Activated naive CD4-positive, alpha-beta T cell (primary cell): ENCODE data around the gene OR11L1.

ENCODE experiments used
- DNase-seq, 4 experiments: peaks; one replicate each; lab custom pipeline; 2025; lab: John Stamatoyannopoulos, UW

The OR11L1 gene, protein sequence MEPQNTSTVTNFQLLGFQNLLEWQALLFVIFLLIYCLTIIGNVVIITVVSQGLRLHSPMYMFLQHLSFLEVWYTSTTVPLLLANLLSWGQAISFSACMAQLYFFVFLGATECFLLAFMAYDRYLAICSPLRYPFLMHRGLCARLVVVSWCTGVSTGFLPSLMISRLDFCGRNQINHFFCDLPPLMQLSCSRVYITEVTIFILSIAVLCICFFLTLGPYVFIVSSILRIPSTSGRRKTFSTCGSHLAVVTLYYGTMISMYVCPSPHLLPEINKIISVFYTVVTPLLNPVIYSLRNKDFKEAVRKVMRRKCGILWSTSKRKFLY

DNA sequence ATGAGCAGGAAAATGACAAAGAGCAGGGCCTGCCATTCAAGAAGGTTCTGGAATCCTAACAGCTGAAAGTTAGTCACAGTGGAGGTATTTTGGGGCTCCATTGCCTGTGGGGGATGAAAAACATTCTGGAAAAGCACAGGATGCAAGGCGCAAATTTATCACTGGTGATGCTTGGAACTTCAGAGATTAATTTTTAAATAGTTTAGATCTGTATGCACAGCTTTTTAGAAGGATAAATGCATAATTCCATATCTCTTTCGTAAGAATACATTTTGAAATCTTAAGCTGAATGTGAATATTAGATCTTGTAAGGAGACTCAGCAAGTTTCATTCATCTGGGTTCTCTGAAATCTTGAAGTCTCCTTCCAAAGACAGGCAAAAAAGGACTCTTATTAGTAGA, at the start of gene OR11L1:
Gene OR11L1 (minus strand): TSS at position 101 of the 400 bp plus-strand sequence. CDS start 0 bp downstream, at position 101.
- DNase-seq, result no peak

GRCh38 chr1:247884797-247885413, 43.2 kb upstream of the OR11L1 start:
- no peak for DNase-seq

GRCh38 chr1:247883346-247883745, 41.6 kb upstream of the OR11L1 start:
- no peak for DNase-seq

GRCh38 chr1:247865416-247865815, 23.7 kb upstream of the OR11L1 start:
- no peak for DNase-seq

DNA sequence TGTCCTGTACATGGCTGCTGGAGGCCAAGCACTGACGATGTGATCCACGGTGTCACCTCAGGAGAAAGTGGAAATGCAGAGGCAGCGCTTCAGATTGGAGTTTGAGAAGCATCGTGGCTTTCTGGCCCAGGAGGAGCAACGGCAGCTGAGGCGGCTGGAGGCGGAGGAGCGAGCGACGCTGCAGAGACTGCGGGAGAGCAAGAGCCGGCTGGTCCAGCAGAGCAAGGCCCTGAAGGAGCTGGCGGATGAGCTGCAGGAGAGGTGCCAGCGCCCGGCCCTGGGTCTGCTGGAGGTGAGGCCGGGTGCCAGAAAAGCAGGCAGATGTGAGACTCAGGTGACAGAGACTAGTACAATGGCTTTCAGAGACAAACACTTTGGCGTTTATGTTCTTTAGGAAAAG, 22.9 kb upstream of the OR11L1 start:
- no peak for DNase-seq

DNA sequence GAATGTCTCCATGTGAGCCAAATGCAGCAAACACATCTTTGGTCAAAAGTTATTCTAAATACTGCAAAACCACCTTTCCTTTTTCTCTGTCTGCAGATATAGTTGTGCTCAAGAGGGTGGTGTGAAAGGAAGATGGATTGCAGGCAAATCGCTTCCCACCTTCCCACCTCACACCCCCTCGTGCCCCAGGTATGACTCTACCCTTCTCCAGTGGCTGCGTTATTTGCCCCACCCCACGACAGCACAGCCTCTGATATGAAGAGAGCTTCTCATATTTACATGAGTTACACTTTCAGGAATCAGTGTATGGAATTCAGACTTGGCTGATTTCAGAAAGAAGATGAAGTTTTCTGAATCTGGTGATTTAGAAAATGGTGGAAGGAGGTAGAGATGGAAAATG, 21.1 kb upstream of the OR11L1 start:
- no peak for DNase-seq

GRCh38 chr1:247857985-247858619, 16.4 kb upstream of the OR11L1 start:
- no peak for DNase-seq

DNA sequence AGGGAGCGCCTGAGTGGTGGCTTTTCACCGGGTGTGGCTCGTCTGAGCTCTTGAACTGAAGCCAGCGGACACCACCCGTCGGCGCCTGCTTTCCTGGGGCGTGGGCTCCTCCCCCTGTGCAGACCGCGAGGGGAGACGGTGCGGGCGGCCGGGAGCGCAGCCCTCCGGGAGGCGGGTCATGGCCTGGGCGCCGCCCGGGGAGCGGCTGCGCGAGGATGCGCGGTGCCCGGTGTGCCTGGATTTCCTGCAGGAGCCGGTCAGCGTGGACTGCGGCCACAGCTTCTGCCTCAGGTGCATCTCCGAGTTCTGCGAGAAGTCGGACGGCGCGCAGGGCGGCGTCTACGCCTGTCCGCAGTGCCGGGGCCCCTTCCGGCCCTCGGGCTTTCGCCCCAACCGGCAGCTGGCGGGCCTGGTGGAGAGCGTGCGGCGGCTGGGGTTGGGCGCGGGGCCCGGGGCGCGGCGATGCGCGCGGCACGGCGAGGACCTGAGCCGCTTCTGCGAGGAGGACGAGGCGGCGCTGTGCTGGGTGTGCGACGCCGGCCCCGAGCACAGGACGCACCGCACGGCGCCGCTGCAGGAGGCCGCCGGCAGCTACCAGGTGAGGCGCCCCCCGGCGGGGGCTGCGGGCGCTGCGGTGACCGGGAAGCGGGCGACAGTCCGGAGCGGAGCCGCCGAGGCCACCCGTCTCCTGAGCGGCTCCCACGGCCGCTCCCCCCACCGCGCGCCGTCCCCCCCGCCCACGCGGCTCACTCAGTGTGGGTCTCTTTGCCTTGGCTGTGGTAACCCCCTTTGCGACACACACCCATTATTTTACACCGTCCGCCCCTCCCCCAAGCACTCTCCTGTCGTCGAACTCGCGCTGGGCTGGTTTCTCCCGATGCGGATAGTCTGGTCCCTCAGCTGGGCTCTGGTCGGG, 15.6 kb upstream of the OR11L1 start, which contains the start of gene TRIM58:
Gene TRIM58 (plus strand): TSS at position 119 of the 916 bp plus-strand sequence. CDS start 60 bp downstream, at position 179.
- peak in 1 of 4 experiments; percentile 13 for DNase-seq

GRCh38 chr1:247855911-247856310, 14.2 kb upstream of the OR11L1 start:
- DNase-seq, result no peak

DNA sequence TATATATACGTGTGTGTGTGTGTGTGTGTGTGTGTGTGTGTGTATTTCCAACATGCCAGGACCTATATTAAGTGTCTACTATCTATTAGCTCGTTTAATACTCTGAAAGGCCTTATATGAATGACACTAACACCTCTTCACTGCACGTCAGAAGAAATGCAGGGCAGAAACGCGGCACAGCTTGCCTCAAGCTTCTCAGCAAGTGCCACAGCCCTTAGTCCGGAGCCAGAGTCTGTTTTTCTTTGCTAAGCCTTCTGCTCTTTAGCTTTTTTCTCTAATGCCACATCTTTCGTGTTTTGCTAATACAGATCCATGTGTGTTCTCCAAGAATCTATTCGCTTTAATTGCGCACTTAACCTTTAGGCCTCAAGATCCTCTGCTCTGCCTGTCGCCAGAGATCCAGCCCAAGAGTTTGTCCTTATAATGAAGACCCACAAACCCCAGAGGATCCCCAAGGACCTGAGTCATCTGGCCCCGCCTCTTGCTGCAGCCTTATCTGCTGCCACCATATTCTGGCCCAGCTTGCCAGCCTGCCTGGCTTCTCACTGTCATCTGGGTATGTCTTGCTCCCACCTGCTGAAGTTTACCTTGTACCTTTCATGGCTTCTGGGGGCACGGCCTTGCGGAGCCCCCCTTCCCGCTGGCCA, 13.3 kb upstream of the OR11L1 start:
- DNase-seq, result no peak

DNA sequence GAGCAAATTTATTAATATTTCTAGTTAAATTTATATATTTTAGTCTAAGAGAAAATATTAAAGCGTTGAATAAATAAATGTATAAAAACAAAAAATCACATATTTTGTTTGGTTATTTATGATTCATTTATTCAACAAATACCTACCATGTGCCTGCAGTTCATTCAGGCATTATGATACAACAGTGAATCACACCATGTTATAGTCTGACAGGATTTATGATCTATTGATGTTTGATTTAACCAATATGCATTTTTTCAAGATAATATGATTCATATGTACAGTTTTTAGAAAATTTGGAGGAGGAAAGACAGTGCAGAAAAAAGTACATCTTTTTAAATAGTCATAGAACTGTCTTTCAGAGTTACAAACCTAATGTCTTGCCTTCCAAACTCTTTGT, 7.9 kb upstream of the OR11L1 start:
- no peak for DNase-seq

DNA sequence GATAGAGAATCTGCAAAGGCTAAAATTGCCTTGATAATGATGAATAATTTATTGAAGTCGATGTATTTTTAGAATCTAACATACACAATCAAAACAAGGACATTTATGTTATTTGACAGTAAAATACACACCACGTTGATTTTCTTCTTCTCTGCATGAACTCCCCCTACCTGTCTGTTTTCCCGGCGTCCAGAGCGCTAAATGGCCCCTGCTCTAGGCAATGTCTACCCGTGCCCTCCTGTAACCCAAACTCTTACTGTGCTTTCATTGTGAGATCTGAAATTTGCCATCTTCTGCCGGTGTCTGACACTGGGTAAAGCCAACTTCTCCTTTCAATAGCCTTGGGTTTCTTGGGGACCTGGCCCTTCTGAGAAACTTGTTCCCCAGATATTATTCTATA, 6.7 kb upstream of the OR11L1 start:
- no peak for DNase-seq

GRCh38 chr1:247845693-247846017, 4.0 kb upstream of the OR11L1 start:
- no peak for DNase-seq

DNA sequence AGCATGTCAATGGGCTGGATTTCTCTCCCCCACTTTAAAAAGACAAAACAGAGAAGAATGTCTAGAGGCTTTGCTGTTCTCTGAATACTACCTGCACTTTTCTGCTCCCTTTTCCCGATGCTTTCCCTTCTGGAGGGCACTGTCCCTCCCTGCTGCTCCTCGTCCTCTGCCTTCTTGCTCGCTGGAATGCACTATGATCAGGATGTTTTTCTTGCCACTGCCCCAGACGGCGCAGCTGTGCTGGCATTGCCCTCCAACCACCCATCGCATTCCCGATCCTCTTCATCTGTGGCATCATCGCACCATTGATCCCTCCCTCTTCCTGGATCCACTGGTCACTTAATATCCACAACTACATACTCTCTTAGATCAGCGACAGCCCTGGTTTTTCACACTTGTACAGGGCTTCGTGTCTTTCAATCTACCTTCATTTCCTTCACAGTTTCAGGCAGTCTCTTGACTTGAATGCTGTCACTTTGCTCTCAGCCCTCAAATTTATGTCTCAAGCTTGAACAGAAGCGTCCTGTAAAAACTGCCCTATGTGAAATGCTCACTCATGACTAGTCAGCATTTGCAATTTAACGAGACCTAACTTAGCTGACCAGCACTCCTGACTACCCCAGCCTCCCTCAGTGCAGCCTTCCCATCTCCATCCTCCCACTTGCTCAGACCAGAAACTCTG, 3.5 kb upstream of the OR11L1 start:
- DNase-seq, result no peak

- DNase-seq, result no peak
Measured at GRCh38 chr1:247843411-247843810, 1.7 kb upstream of the OR11L1 start.

- DNase-seq, result no peak
Measured at GRCh38 chr1:247840818-247841217, 878 bp downstream of the OR11L1 start.

DNA sequence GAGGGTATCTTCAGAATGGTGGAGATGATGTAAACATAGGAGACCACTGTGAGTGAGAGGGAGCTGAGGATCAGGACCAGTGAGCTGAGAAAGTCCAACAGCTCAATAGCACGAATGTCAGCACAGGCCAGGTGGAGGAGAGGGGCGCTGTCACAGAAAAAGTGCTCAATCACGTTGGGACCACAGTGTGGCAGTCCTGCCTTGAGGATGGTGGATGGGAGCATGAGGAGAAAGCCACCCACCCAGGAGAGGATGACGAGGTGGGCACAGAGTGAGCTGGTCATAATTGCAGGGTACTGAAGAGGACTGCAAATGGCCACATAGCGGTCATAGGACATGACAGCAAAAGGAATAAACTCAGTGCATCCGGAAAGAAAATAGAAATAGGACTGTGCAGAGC, 8.1 kb downstream of the OR11L1 start:
- DNase-seq, result no peak

GRCh38 chr1:247829656-247830055, 12.0 kb downstream of the OR11L1 start:
- no peak for DNase-seq

GRCh38 chr1:247825362-247825761, 16.3 kb downstream of the OR11L1 start:
- DNase-seq, result no peak

GRCh38 chr1:247824023-247824422, 17.7 kb downstream of the OR11L1 start, which contains the start of gene OR14A16:
OR14A16 (minus strand) TSS chr1:247824119; CDS start chr1:247815729, 8,390 bp downstream.
- DNase-seq, result no peak

GRCh38 chr1:247822060-247822459, 19.6 kb downstream of the OR11L1 start:
- DNase-seq, result no peak
